ENCODE results near the gene CPTP. TPM values are rescaled to one million over a fixed set of nuclear protein-coding genes. Genes with fewer than 3 reads are reported as not detected.

CPTP gene
- total RNA-seq, 4 donors from 2014 or later, result 10.7 to 94.0 (median 84.6) TPM

GRCh38 chr1:1340185-1340584, 15.6 kb downstream of the CPTP start:
- no peak for TF ChIP-seq POLR2A (IDR thresholded peaks at IDR 0.05)
- no peak for TF ChIP-seq CTCF (IDR thresholded peaks at IDR 0.05)
- no peak overlapping the region for H3K4me3 ChIP-seq
- no peak overlapping the region for H3K27ac ChIP-seq
- DNase-seq, result no peak
- H3K36me3 ChIP-seq, result peaks cover 0 to 60% (median 0%) of the 10 kb centered on the region in 3 donors
- H3K27me3 ChIP-seq, result no peaks in the 10 kb centered on the region
- peaks cover 0 to 14% (median 3%) of the 10 kb centered on the region in 4 donors for H3K4me1 ChIP-seq
- no peaks in the 10 kb centered on the region for H3K9me3 ChIP-seq

DNA sequence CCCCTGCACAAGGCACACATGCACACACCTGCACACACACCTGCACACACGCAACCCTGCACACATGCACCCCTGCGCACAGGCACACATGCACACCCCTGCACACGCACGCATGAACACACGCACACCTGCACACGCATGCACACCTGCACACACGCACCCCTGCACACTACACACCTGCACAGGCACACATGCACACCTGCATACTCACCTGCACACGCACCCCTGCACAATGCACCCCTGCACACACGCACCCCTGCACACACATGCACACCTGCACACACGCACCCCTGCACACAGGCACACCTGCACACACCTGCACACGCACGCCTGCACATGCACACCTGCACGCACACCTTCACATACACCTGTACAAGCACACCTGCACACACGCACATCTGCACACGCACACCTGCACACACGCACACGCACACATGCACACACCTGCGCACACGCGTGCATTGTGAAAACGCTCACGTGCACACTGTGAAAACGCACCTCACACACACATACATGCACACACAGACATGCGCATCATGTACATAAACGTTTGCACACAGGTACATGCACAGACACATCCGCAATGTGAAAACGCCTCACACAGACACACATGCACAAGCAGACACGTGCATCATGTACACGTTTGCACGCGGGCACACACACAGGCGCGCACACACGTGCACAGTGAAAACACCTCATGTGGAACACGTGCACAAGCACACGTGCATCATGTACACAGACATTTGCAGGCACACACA, 16.4 kb downstream of the CPTP start:
- Histone ChIP-seq H3K9me3 (no peaks in the 10 kb centered on the region), H3K4me3 (no peak overlapping the region), H3K27me3 (no peaks in the 10 kb centered on the region), H3K36me3 (peaks cover 0 to 53% (median 0%) of the 10 kb centered on the region in 3 donors), H3K4me1 (peaks cover 0 to 22% (median 5%) of the 10 kb centered on the region in 4 donors), H3K27ac (no peak overlapping the region)
- no peak for TF ChIP-seq POLR2A (IDR thresholded peaks at IDR 0.05)
- no peak for TF ChIP-seq CTCF (IDR thresholded peaks at IDR 0.05)
- no peak for DNase-seq

- Histone ChIP-seq H3K27me3 (no peaks in the 10 kb centered on the region), H3K27ac (no peak overlapping the region), H3K4me3 (no peak overlapping the region), H3K9me3 (no peaks in the 10 kb centered on the region), H3K4me1 (peaks cover 0 to 28% (median 5%) of the 10 kb centered on the region in 4 donors), H3K36me3 (peaks cover 0 to 50% (median 0%) of the 10 kb centered on the region in 3 donors)
- DNase-seq, result no peak
- TF ChIP-seq CTCF (IDR thresholded peaks at IDR 0.05), result no peak
- TF ChIP-seq POLR2A (IDR thresholded peaks at IDR 0.05), result no peak
Observed at GRCh38 chr1:1341549-1342021, 17.0 kb downstream of the CPTP start.

DNA sequence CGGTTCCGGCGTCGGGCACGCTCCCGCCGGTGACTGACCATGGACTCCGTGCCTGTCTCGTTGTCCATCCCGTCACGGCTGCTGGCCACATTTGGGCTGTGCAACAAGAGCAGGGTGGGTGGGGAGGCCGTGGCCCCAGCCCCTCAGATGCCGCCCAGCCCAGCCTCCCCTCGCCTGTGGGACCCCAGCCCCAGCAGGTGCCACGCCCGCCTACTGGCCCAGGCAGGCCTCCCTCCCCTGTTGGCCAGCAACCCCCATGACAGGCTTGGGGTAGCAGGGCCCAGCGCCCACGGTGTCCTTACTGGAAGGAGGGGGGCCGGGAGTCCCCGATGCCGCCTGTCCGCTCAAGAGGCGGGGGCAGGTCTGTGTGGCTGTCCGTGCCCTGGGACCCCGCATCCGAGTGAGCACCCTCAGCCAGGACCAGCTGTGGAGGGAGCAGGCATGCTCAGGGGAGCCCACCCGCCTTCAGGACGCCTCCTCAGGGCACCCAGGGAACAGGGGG, 17.5 kb downstream of the CPTP start:
- Histone ChIP-seq H3K4me3 (no peak overlapping the region), H3K36me3 (peaks cover 0 to 45% (median 0%) of the 10 kb centered on the region in 3 donors), H3K27me3 (no peaks in the 10 kb centered on the region), H3K27ac (no peak overlapping the region), H3K9me3 (no peaks in the 10 kb centered on the region), H3K4me1 (peaks cover 0 to 34% (median 6%) of the 10 kb centered on the region in 4 donors)
- no peak for TF ChIP-seq POLR2A (IDR thresholded peaks at IDR 0.05)
- TF ChIP-seq CTCF (IDR thresholded peaks at IDR 0.05), result no peak
- DNase-seq, result no peak

DNA sequence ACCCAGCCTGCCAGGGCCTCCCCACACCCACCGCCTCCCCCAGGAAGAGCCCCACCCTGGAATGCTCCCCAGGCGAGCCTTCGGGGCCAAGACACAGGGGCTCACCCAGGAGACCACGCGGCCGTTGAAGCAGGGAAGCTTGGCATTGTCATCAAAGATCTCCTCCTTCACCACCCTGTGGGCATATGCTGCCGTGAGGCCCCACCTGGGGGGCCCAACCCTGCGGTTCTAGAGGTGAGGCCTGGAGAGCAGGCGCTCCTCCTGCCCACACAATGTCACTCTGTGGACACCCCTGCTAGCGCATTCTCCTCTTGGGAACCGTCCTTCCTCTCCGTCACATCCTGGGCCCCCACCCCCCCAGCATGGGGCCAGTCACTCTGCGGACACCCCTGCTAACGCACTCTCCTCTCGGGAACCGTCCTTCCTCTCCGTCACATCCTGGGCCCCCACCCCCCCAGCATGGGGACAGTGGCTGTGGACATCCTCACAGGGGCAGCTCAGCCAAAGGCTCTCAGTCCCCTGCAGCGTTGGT, 18.0 kb downstream of the CPTP start:
- Histone ChIP-seq H3K27me3 (no peaks in the 10 kb centered on the region), H3K9me3 (no peaks in the 10 kb centered on the region), H3K27ac (no peak overlapping the region), H3K36me3 (peaks cover 0 to 42% (median 0%) of the 10 kb centered on the region in 3 donors), H3K4me1 (peaks cover 0 to 39% (median 9%) of the 10 kb centered on the region in 4 donors), H3K4me3 (no peak overlapping the region)
- TF ChIP-seq CTCF (IDR thresholded peaks at IDR 0.05) (no peak), POLR2A (IDR thresholded peaks at IDR 0.05) (no peak)
- no peak for DNase-seq

Measured in Peyer's patch (tissue), 4 donors.